ENCODE measurements around the gene SAMD4B. TPM values are rescaled to one million over a fixed set of nuclear protein-coding genes. Genes with fewer than 3 reads are reported as not detected.

The SAMD4B gene
- total and polyA plus RNA-seq, 10 donors, result 26.7 to 108 (median 80.9) TPM

DNA sequence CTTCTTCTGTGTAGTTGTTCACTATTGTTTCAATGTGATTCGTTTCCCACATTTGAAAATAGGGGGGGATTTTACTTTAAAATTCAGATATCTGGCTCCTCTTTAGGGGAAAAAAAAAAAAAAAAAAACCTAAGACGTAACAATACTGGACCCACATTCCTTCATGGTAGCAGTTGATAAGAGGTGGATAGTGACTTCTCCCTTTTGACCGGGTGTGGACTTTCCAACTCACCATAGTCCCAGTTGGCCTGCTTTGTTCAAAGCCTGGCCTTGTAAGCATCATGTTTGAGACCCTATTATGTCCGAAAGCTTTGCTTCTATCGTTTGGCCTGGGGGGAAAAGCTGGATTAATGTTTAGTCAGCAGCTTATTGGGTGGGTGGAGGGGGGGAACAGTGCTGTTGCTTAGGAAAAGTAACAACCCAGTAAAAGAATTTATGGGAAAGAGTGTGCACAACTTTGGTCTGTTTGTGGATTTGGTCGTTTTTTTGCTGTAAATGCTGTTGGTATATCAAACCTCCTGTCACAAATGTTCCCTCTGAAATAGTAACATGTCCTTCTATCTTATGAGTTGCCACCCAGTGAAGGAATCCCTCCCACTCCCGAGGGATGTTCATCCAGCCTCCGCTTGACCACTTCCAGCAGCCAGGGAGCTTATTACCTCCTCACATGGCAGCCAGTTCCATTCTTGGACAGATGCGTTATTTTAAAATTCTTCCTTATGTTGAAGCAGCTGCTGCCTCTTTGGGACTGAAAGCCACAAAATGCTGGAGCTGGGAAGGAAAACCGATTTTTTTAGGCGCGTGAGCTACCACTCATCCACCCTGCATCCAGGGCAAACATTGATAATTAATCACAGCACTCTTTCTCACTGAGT is 10.4 kb downstream of the SAMD4B start:
- TF ChIP-seq, protein P1, sequence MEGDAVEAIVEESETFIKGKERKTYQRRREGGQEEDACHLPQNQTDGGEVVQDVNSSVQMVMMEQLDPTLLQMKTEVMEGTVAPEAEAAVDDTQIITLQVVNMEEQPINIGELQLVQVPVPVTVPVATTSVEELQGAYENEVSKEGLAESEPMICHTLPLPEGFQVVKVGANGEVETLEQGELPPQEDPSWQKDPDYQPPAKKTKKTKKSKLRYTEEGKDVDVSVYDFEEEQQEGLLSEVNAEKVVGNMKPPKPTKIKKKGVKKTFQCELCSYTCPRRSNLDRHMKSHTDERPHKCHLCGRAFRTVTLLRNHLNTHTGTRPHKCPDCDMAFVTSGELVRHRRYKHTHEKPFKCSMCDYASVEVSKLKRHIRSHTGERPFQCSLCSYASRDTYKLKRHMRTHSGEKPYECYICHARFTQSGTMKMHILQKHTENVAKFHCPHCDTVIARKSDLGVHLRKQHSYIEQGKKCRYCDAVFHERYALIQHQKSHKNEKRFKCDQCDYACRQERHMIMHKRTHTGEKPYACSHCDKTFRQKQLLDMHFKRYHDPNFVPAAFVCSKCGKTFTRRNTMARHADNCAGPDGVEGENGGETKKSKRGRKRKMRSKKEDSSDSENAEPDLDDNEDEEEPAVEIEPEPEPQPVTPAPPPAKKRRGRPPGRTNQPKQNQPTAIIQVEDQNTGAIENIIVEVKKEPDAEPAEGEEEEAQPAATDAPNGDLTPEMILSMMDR (IDR thresholded peaks at IDR 0.05 in 8 of 11, conservative IDR thresholded peaks at IDR 0.05 in 3 of 11), result no peak
- TF ChIP-seq POLR2A (IDR thresholded peaks at IDR 0.05), result no peak
- TF ChIP-seq POLR2AphosphoS5 (IDR thresholded peaks at IDR 0.05), result no peak
- Histone ChIP-seq H3K4me3 (no peak overlapping the region), H3K9me3 (no peaks in the 10 kb centered on the region), H3K27ac (peak overlapping the region in 4 of 8 donors; percentile 34 to 73 (median 53)), H3K27me3 (replicated peaks in 1 of 7) (no peaks in the 10 kb centered on the region), H3K36me3 (peaks cover 0 to 100% (median 62%) of the 10 kb centered on the region in 6 donors), H3K4me1 (peaks cover 0 to 42% (median 18%) of the 10 kb centered on the region in 6 donors)
- WGBS, 5 donors, result 87 to 91% (median 90%) methylated on average over 12 of the region's 12 CpGs
- intact Hi-C loops (cut with DNase I; ENCODE audit: low total_unique reads), result no loop called here
- no peak for DNase-seq

DNA sequence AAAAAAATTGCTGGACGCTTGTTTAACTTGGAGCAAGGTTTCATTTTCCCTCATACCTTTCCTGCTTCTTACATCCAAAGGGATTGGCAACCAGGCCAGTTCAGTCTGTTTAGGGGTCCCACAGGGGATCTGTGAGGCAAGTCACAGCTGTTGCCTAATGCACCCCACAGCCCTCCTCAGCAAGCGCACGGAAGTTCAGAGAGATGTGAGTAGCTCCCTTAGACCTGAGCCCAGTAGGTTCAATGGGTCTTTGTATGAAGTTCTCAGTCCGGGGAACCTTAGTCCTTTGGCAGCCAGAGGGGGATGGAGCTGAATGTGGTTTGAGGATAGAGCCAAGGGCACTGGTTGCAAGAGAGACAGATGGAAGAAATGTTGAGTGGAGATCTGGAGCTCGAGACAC is 13.0 kb downstream of the SAMD4B start:
- Histone ChIP-seq H3K36me3 (peaks cover 0 to 100% (median 79%) of the 10 kb centered on the region in 6 donors), H3K27ac (no peak overlapping the region)
- intact Hi-C loops (cut with DNase I; ENCODE audit: low total_unique reads), result no loop called here

DNA sequence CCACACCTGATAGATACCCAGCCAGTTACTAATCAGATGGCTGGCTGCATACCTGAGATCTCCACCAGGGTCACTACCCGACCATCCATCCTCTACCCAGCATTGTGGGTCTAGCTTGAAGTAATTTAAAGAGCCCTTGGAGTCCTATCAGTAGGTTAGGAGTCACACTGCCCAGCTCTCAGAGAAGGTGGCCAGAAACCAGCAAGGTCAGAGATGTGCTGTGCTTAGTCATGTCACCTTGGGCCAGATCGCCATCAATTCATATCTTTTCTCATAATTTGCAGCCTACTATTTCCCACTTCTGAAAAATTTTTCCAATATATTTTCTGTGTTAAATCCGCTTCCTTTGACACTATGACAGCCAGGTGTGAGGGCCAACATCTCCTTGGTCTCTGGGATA is 13.9 kb downstream of the SAMD4B start:
- H3K4me3 ChIP-seq, result no peak overlapping the region
- H3K36me3 ChIP-seq, result peaks cover 0 to 100% (median 86%) of the 10 kb centered on the region in 6 donors
- TF ChIP-seq POLR2A (IDR thresholded peaks at IDR 0.05) (no peak), POLR2AphosphoS5 (IDR thresholded peaks at IDR 0.05) (no peak)
- TF ChIP-seq, protein P1 (IDR thresholded peaks at IDR 0.05 in 8 of 11, conservative IDR thresholded peaks at IDR 0.05 in 3 of 11), result no peak
- H3K27ac ChIP-seq, result peak overlapping the region in 1 of 8 donors; percentile 3
- no peaks in the 10 kb centered on the region for H3K27me3 ChIP-seq (replicated peaks in 1 of 7)
- no peak for DNase-seq
- no peaks in the 10 kb centered on the region for H3K9me3 ChIP-seq
- peaks cover 0 to 17% (median 10%) of the 10 kb centered on the region in 6 donors for H3K4me1 ChIP-seq
- 73 to 91% (median 87%) methylated on average over 3 of the region's 3 CpGs for WGBS, 5 donors
- intact Hi-C loops (cut with DNase I; ENCODE audit: low total_unique reads), result no loop called here

More for the DNA sequence above, 13.0 kb downstream of the SAMD4B start:
- TF ChIP-seq POLR2AphosphoS5 (IDR thresholded peaks at IDR 0.05) (no peak), POLR2A (IDR thresholded peaks at IDR 0.05) (no peak)
- TF ChIP-seq, protein P1 (IDR thresholded peaks at IDR 0.05 in 8 of 11, conservative IDR thresholded peaks at IDR 0.05 in 3 of 11), result no peak
- Histone ChIP-seq H3K27me3 (replicated peaks in 1 of 7) (no peaks in the 10 kb centered on the region), H3K4me3 (no peak overlapping the region), H3K4me1 (peaks cover 0 to 23% (median 12%) of the 10 kb centered on the region in 6 donors), H3K9me3 (no peaks in the 10 kb centered on the region)
- no peak for DNase-seq
- 91 to 96% (median 93%) methylated on average over 5 of the region's 5 CpGs for WGBS, 5 donors

DNA sequence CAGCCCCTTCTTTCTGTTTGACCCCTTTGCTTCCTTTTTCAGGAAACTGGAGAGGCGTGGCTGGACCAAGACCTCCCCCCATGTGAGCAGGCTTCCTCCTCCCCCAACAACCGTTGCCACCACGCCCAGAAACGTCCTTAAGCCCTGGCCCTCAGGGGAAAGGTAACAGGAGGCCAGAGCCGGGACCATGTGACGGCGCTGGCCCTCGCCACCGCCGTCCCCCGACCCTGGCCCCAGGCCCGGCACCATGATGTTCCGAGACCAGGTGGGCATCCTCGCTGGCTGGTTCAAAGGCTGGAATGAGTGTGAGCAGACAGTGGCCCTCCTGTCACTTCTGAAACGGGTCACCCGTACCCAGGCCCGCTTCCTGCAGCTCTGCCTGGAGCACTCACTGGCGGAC is 14.4 kb downstream of the SAMD4B start:
- H3K9me3 ChIP-seq, result no peaks in the 10 kb centered on the region
- 77 to 92% (median 83%) methylated on average over 11 to 18 of the region's 18 CpGs for WGBS, 5 donors
- H3K36me3 ChIP-seq, result peaks cover 0 to 100% (median 91%) of the 10 kb centered on the region in 6 donors
- intact Hi-C loops (cut with DNase I; ENCODE audit: low total_unique reads), result no loop called here
- peak overlapping the region in 1 of 8 donors; percentile 3 for H3K27ac ChIP-seq
- H3K4me3 ChIP-seq, result no peak overlapping the region
- no peak for DNase-seq
- TF ChIP-seq POLR2A (IDR thresholded peaks at IDR 0.05) (no peak), POLR2AphosphoS5 (IDR thresholded peaks at IDR 0.05) (peak in 1 of 3 donors; percentile 22)
- peaks cover 0 to 11% (median 6%) of the 10 kb centered on the region in 6 donors for H3K4me1 ChIP-seq
- H3K27me3 ChIP-seq (replicated peaks in 1 of 7), result no peaks in the 10 kb centered on the region
